GM10847 (cell line): Measurements from ENCODE around the gene OCRL.

ENCODE experiments used
- POLR2A ChIP-seq: IDR thresholded peaks from 2 replicates; pipeline ENCODE4 v1.6.1; 2011; ENCODE audit not compliant: insufficient read length; ENCODE audit errors: extremely low read depth

Gene OCRL

GRCh38 chrX:129637217-129638109, 97.4 kb downstream of the OCRL start:
- no peak for TF ChIP-seq POLR2A

- no peak for TF ChIP-seq POLR2A
These were observed 98.9 kb downstream of the OCRL start for GRCh38 chrX:129638917-129639316.

DNA sequence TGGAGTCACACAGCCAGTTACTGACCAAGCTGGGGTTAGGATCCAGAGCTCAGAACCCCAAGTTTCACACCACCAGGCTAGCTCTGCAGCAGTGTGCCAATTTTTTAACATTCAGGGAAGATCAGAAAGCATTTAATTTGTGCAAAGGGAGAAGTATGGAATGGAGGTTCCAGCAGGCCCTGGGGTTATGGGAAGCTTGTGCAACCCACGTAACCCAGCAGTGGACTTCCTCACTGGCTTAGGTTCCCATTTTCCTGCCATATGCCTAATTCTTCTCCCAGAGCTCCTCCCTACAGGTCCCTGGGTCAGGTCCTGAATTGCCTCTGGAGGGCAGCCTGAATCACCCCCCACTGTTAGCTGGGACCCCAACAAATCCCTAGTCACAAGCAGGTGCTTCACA, 100.7 kb downstream of the OCRL start:
- TF ChIP-seq POLR2A: no peak

GRCh38 chrX:129641469-129641868, 101.4 kb downstream of the OCRL start:
- TF ChIP-seq POLR2A: no peak

- TF ChIP-seq POLR2A: no peak
These were observed 101.9 kb downstream of the OCRL start for GRCh38 chrX:129641941-129642340.
